Eye (tissue), 1 donor: Measurements from ENCODE around the gene EEF1G.
"Not testable (repeated sequence)": the region's sequence is repeated elsewhere in the genome, so short reads cannot be mapped to it uniquely, and the experiment has no call there.

Experiments used
- DNase-seq: peaks from one replicate; pipeline ENCODE4 v3.0.0-alpha.2; 2015

The EEF1G gene

GRCh38 chr11:62575837-62576236 lies 2.1 kb upstream of the EEF1G start:
- no peak for DNase-seq

GRCh38 chr11:62575156-62575555 lies 1.5 kb upstream of the EEF1G start:
- DNase-seq = no peak

GRCh38 chr11:62574363-62575071 lies 826 bp upstream of the EEF1G start:
- peak; percentile 71 for DNase-seq

- DNase-seq = no peak
Measured at GRCh38 chr11:62573006-62573591, 592 bp downstream of the EEF1G start.

GRCh38 chr11:62572431-62572830 lies 1.3 kb downstream of the EEF1G start:
- no peak for DNase-seq

GRCh38 chr11:62571493-62571892 lies 2.2 kb downstream of the EEF1G start:
- DNase-seq = not testable (repeated sequence)

GRCh38 chr11:62570903-62571302 lies 2.8 kb downstream of the EEF1G start:
- DNase-seq = not testable (repeated sequence)

GRCh38 chr11:62569611-62570010 lies 4.1 kb downstream of the EEF1G start:
- no peak for DNase-seq

- no peak for DNase-seq
Measured at GRCh38 chr11:62567018-62567633, 6.6 kb downstream of the EEF1G start.

GRCh38 chr11:62566247-62566646 lies 7.4 kb downstream of the EEF1G start:
- DNase-seq = no peak

- DNase-seq = no peak
Measured at GRCh38 chr11:62565100-62565802, 8.4 kb downstream of the EEF1G start.

- not testable (repeated sequence) for DNase-seq
Measured at GRCh38 chr11:62561677-62562230, 11.9 kb downstream of the EEF1G start.

GRCh38 chr11:62560566-62561103 lies 13.1 kb downstream of the EEF1G start:
- peak; percentile 82 for DNase-seq

- DNase-seq = not testable (repeated sequence)
Measured at GRCh38 chr11:62559626-62560025, 14.1 kb downstream of the EEF1G start.

- DNase-seq = no peak
Measured at GRCh38 chr11:62559204-62559603, 14.5 kb downstream of the EEF1G start.

GRCh38 chr11:62558669-62559068 lies 15.0 kb downstream of the EEF1G start:
- DNase-seq = no peak

GRCh38 chr11:62556875-62557631 lies 16.6 kb downstream of the EEF1G start:
- no peak for DNase-seq

- DNase-seq = peak; percentile 78
Measured at GRCh38 chr11:62556108-62556874, 17.4 kb downstream of the EEF1G start.

- peak; percentile 58 for DNase-seq
Measured at GRCh38 chr11:62555464-62556107, 18.1 kb downstream of the EEF1G start.

- DNase-seq = peak; percentile 54
Measured at GRCh38 chr11:62554387-62555167, 19.1 kb downstream of the EEF1G start.
